ENCODE data around the gene RIMS4.

DNA sequence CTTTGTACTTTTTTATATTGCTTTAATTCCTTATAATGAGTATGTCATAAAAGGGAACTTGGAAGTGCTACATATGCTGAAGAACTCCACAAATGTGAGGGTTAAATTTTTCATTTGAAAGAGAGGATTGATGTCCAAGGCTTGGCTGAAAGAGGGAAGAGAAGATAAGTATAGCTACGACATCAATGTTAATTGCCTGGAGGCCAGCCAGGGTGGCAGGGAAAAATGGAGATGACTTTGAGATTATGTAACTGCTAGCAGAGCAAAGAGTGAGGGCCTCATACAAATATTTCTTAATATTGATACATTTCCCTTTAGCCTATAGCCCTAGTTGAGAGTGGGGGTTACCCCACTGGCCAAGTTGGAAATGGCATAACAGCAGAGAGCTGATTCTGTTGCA, 24.8 kb upstream of the RIMS4 start:
- TF ChIP-seq POLR2A (IDR thresholded peaks at IDR 0.05) (no peak), POLR2AphosphoS5 (IDR thresholded peaks at IDR 0.05) (no peak)
- TF ChIP-seq, protein P1, sequence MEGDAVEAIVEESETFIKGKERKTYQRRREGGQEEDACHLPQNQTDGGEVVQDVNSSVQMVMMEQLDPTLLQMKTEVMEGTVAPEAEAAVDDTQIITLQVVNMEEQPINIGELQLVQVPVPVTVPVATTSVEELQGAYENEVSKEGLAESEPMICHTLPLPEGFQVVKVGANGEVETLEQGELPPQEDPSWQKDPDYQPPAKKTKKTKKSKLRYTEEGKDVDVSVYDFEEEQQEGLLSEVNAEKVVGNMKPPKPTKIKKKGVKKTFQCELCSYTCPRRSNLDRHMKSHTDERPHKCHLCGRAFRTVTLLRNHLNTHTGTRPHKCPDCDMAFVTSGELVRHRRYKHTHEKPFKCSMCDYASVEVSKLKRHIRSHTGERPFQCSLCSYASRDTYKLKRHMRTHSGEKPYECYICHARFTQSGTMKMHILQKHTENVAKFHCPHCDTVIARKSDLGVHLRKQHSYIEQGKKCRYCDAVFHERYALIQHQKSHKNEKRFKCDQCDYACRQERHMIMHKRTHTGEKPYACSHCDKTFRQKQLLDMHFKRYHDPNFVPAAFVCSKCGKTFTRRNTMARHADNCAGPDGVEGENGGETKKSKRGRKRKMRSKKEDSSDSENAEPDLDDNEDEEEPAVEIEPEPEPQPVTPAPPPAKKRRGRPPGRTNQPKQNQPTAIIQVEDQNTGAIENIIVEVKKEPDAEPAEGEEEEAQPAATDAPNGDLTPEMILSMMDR (IDR thresholded peaks at IDR 0.05): no peak
